ENCODE data around the gene MRPL16. TPM values are rescaled to one million over a fixed set of nuclear protein-coding genes. Genes with fewer than 3 reads are reported as not detected.

Gene MRPL16
- total RNA-seq, 2 donors from 2014 or later: 52.8 to 58.4 TPM

GRCh38 chr11:59776210-59777066, 34.1 kb downstream of the MRPL16 start:
- Mint-ChIP-seq H3K27ac (no peak overlapping the region), H3K27me3 (ENCODE audit: insufficient read depth) (no peaks in the 10 kb centered on the region), H3K4me1 (peaks cover 41% of the 10 kb centered on the region), H3K4me3 (no peak overlapping the region), H3K9me3 (no peaks in the 10 kb centered on the region), H3K36me3 (ENCODE audit: low read depth) (peaks cover 68% of the 10 kb centered on the region)
- Histone ChIP-seq H3K9ac (ENCODE audit: extremely low read depth, low read length, poor library complexity, severe bottlenecking) (no peak overlapping the region), H3K27ac (ENCODE audit: low read depth, low read length) (no peak overlapping the region), H3K36me3 (ENCODE audit: control insufficient read depth, insufficient read depth, low read length) (peaks cover 54% of the 10 kb centered on the region), H3K27me3 (ENCODE audit: control insufficient read depth, insufficient read depth, low read length, poor library complexity, severe bottlenecking) (no peaks in the 10 kb centered on the region), H3K9me3 (ENCODE audit: control insufficient read depth, low read length) (no peaks in the 10 kb centered on the region), H3K4me1 (ENCODE audit: control insufficient read depth, insufficient read depth, low read length) (peaks cover 6% of the 10 kb centered on the region), H3K4me3 (ENCODE audit: low read length) (no peak overlapping the region)
- 94 to 95% methylated on average over 5 of the region's 5 CpGs for WGBS, 2 experiments (ENCODE audit: insufficient coverage in 1 of 2, insufficient read length in 1 of 2)
- no peak for TF ChIP-seq CTCF (conservative IDR thresholded peaks at IDR 0.05)
- no peak for DNase-seq

GRCh38 chr11:59773083-59773440, 37.5 kb downstream of the MRPL16 start:
- Mint-ChIP-seq H3K4me3 (no peak overlapping the region), H3K27ac (no peak overlapping the region), H3K9me3 (no peaks in the 10 kb centered on the region), H3K27me3 (ENCODE audit: insufficient read depth) (no peaks in the 10 kb centered on the region), H3K36me3 (ENCODE audit: low read depth) (peaks cover 42% of the 10 kb centered on the region), H3K4me1 (peaks cover 40% of the 10 kb centered on the region)
- Histone ChIP-seq H3K9ac (ENCODE audit: extremely low read depth, low read length, poor library complexity, severe bottlenecking) (no peak overlapping the region), H3K4me3 (ENCODE audit: low read length) (no peak overlapping the region), H3K27me3 (ENCODE audit: control insufficient read depth, insufficient read depth, low read length, poor library complexity, severe bottlenecking) (no peaks in the 10 kb centered on the region), H3K9me3 (ENCODE audit: control insufficient read depth, low read length) (no peaks in the 10 kb centered on the region), H3K4me1 (ENCODE audit: control insufficient read depth, insufficient read depth, low read length) (peaks cover 6% of the 10 kb centered on the region), H3K27ac (ENCODE audit: low read depth, low read length) (no peak overlapping the region), H3K36me3 (ENCODE audit: control insufficient read depth, insufficient read depth, low read length) (peaks cover 34% of the 10 kb centered on the region)
- TF ChIP-seq CTCF (conservative IDR thresholded peaks at IDR 0.05): no peak
- 93 to 100% methylated on average over 3 to 5 of the region's 5 CpGs for WGBS, 2 experiments (ENCODE audit: insufficient coverage in 1 of 2, insufficient read length in 1 of 2)
- no peak for DNase-seq

- Histone ChIP-seq H3K27me3 (ENCODE audit: control insufficient read depth, insufficient read depth, low read length, poor library complexity, severe bottlenecking) (no peaks in the 10 kb centered on the region), H3K36me3 (ENCODE audit: control insufficient read depth, insufficient read depth, low read length) (peaks cover 24% of the 10 kb centered on the region), H3K4me1 (ENCODE audit: control insufficient read depth, insufficient read depth, low read length) (peaks cover 4% of the 10 kb centered on the region), H3K4me3 (ENCODE audit: low read length) (no peak overlapping the region), H3K9ac (ENCODE audit: extremely low read depth, low read length, poor library complexity, severe bottlenecking) (no peak overlapping the region), H3K9me3 (ENCODE audit: control insufficient read depth, low read length) (no peaks in the 10 kb centered on the region), H3K27ac (ENCODE audit: low read depth, low read length) (no peak overlapping the region)
- TF ChIP-seq CTCF (conservative IDR thresholded peaks at IDR 0.05): no peak
- H3K4me1 Mint-ChIP-seq: peaks cover 35% of the 10 kb centered on the region
- peaks cover 31% of the 10 kb centered on the region for H3K36me3 Mint-ChIP-seq (ENCODE audit: low read depth)
- no peaks in the 10 kb centered on the region for H3K27me3 Mint-ChIP-seq (ENCODE audit: insufficient read depth)
- peak overlapping the region; percentile 10 for H3K27ac Mint-ChIP-seq
- H3K4me3 Mint-ChIP-seq: no peak overlapping the region
- 87 to 91% methylated on average over 4 of the region's 4 CpGs for WGBS, 2 experiments (ENCODE audit: insufficient coverage in 1 of 2, insufficient read length in 1 of 2)
- H3K9me3 Mint-ChIP-seq: no peaks in the 10 kb centered on the region
- DNase-seq: no peak
Measured at GRCh38 chr11:59771605-59772004, 39.0 kb downstream of the MRPL16 start.
